Diencephalon (tissue), 1 donor: ENCODE measurements around the gene PKD2. TPM values are rescaled to one million over a fixed set of nuclear protein-coding genes. Genes with fewer than 3 reads are reported as not detected.

Source experiments
- small RNA-seq: library from RNA; depleted of rRNA; stranded (forward); fragments of <200 nt; gene quantifications from one replicate; pipeline ENCODE3, GENCODE V24; 2014
- total RNA-seq: library from RNA; depleted of rRNA; stranded (reverse); fragments of >200 nt; gene quantifications from one replicate; pipeline ENCODE4 v1.2.3, GENCODE V29; 2014

Gene PKD2
- total RNA-seq: 32.3 TPM

DNA sequence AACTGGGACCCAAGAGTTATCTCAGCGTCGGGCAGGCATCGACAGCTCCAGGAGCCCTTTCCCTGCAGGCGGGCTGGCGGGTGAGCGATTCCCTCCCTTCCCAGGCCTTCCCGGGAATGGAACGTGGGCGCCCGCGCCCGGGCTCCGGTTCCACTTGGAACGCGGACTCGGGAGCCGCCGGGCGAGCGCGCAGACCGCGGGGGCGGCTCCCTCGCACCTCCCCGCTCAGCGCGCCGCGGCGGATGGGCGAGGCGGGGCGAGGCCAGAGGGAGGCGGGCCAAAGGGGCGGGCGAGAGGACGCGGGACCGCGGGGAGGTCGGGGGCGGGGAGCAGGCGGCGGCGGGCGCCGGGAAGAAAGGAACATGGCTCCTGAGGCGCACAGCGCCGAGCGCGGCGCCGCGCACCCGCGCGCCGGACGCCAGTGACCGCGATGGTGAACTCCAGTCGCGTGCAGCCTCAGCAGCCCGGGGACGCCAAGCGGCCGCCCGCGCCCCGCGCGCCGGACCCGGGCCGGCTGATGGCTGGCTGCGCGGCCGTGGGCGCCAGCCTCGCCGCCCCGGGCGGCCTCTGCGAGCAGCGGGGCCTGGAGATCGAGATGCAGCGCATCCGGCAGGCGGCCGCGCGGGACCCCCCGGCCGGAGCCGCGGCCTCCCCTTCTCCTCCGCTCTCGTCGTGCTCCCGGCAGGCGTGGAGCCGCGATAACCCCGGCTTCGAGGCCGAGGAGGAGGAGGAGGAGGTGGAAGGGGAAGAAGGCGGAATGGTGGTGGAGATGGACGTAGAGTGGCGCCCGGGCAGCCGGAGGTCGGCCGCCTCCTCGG, at the start of gene PKD2:
Gene PKD2, plus strand, starts transcription at position 332 of the 818 bp plus-strand sequence. Its CDS starts 99 bp downstream, at position 431.

DNA sequence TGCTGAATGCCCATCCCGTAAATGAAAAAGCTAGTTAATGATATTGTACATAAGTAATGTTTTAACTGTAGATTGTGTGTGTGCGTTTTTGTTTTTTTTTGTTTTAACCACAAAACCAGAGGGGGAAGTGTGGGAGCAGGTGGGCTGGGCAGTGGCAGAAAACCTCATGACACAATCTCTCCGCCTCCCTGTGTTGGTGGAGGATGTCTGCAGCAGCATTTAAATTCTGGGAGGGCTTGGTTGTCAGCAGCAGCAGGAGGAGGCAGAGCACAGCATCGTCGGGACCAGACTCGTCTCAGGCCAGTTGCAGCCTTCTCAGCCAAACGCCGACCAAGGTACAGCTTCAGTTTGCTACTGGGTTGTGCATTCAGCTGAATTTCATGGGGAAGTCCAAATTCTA, 32.0 kb upstream of the PKD2 start, which contains the start of gene SPP1:
Gene SPP1, plus strand, starts transcription at position 249 of the 400 bp plus-strand sequence. CDS start 1,182 bp downstream, outside the sequence.

Small RNA genes within 50 kb of the gene (small RNA-seq; reads per million reads assigned to genes)
- not detected for gene RNU1-36P

Other genes with a start within 250 kb of the PKD2 start
- not detected for gene IBSP, start 208.1 kb upstream of the PKD2 start, total RNA-seq
- 0.23 TPM for gene MEPE, start 174.7 kb upstream of the PKD2 start, total RNA-seq
- 401 TPM for gene SPP1, start 31.9 kb upstream of the PKD2 start, total RNA-seq
- 24.7 TPM for gene ABCG2, start 151.0 kb downstream of the PKD2 start, total RNA-seq